Activated effector memory CD4-positive, alpha-beta T cell treated with Interleukin-2 at 50 U/mL for 16 hours (primary cell): ENCODE measurements around the gene ANKRD9.
"Not testable (repeated sequence)": the region's sequence is repeated elsewhere in the genome, so short reads cannot be mapped to it uniquely, and the experiment has no call there.

ENCODE experiments used
- DNase-seq: peaks from one replicate; pipeline ENCODE4 v3.0.0-alpha.2; 2020

ANKRD9 gene

DNA sequence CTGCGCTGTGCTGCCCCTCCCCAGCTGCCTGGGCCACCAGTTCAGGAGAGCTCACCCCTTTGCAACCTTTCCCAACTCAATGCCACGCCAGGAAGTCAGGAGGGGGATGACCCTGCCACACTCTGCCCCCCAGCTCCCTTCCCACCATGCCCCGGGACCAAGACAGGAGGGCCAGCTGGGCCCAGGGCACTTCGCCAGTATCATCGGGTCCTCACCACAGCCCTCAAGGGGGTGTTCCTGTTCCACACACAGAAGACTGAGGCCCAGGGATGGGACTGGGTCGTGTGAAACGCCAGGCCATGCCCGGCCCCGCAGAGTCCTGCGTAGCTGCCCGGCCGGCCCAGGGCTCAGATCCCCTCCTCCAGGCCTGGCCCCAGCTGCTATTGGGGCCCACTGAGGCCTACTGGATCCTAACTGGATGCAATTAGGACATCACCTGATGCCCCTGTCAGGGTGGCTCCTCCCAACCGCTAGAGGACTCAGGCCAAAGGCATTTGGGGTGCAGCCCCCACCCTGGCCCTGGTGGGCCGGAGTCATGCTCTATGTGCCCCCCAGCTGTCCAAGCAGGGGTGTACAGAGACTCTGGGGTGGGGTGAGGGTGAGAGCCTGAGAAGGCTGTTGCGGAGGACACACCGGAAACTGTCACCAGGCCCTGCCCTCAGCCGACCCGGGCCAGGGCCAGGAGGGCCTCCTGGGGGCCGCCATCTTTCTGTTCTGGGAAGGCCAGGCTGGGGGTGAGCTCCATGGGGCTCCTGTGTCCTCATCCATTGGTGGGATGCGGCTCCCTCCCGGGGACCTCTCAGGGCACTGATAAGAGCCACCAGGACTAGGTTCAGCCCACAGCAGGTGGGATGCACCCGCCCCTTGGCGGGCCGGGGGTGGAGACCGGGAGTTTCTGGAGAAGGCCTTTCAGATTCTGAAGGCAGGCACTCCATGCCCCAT, 29.3 kb upstream of the ANKRD9 start:
- no peak for DNase-seq

DNA sequence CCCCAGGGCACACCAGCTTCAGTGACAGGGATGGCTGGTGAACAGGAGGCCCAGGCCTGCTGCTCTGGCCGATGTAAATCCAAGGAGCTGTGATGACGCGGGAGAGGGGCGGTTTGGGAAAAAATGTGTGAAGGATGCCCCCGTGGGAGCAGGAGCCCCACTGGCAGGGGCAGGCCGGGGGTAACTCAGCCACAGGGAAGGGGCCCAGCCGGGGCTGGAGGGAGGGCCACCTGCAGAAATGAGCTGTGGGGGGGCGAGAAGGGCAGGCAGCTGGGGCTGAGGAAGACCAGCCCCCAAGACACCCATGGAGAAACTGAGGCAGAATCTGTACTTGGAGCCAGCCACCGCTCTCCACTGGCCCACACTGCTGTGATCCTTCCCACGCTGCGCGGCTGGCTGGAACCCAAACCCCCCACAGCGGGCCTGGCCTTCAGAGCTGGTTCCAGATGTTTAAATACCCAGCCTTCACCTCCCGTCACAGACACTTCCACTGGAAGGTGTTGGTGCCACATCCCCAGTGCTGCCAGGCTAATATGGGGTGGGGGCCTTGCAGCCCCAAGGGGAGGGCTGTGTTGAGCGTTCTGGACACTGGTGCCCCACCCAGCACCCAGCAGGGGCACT, 28.5 kb upstream of the ANKRD9 start:
- no peak for DNase-seq

DNA sequence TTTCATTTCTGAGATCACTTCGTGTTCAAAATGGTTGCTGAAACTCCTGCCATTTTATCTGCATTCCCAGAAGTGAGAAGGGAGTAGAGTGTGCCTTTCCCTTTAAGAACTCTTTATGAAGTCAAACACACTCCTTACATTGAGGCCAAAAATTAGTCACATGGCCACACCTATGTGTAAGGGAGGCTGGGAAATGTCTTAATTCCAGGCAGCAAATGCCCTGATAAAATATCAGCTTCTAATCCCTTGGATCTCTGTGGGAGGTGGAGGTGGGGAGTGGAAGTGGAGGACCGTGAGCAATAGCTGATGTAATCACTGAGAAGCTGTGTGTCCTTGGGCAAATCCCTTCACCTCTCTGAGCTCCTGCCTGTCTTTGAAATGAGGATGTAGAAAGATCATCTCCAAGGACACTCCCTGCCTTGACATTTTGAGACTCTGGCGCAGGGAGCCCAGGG, 22.7 kb upstream of the ANKRD9 start:
- DNase-seq = no peak

DNA sequence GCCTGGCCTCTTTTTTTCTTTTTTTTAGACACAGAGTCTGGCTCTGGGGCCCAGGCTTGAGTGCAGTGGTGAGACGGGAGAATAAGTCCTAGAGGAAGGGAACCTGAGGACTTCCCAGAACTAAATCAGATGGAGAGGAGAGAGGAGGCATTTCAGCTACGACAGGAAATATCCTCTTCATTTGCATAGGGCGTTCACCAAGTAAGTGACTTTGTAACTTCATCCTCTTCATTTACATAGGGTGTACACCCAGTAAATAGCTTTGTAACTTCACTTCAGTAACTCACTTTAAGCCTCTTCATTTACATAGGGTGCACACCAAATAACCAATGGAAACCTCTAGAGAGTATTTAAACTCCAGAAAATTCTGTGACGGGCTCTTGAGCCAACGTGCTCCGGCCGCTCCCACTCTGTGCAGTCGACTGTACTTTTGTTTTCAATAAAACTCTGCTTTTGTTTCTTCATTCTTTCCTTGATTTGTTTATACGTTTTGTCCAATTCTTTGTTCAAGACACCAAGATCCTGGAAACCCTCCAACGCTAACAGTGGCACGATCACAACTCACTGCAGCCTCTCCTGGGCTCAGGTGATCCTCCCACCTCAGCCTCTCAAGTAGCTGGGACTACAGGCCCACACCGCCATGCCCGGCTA, 21.4 kb upstream of the ANKRD9 start:
- no peak for DNase-seq

DNA sequence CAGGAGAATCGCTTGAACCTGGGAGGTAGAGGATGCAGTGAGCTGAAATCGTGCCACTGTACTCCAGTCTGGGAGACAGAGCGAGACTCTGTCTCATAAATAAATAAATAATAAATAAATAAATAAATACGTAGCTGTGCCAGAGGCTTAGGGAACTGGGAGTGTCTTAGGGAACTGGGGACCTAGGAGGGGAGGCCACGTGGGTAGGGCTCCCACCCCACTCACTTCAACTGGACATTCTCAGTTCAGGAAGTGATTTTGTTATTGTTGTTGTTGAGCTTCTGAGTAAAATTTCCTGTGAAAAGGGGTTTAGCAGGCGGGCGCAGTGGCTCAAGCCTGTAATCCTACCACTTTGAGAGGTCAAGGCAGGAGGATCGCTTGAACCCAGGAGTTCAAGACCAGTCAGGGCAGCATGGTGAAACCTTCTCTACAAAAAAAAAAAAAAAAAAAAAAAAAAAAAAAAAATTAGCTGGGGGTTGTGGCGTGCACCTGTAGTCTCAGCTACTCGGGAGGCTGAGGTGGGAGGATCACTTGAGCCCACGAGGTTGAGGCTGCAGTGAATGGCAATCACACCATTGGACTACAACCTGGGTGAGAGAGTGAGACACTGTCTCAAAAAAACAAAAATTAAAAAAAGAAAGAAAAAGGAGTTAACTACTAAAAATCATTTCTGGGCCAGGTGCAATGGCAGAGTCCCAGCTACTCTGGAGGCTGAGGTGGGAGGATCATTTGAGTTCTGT, 19.0 kb upstream of the ANKRD9 start:
- no peak for DNase-seq

DNA sequence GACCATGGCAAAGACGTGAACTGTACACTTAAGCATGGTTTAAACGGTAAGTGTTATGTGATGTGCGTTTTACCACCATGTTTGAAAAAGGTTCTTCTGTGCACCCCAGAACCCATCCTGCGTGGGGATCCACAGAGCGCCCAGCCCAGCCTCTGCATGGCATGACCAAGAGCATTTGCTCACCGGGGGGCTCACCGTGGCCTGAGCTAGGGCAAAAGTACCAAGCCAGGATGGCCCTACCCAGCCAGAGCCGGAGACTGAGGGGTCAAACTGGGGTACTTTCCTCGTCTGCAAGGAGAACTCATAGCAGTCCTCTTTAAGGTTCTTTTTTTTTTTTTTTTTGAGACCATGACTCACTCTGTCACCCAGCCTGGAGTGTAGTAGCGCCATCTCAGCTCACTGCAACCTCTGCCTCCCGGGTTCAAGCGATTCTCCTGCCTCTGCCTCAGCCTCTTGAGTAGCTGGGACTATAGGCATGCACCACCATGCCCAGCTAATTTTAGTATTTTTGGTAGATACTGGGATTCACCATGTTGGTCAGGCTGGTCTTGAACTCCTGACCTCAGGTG, 16.4 kb upstream of the ANKRD9 start:
- DNase-seq = no peak

DNA sequence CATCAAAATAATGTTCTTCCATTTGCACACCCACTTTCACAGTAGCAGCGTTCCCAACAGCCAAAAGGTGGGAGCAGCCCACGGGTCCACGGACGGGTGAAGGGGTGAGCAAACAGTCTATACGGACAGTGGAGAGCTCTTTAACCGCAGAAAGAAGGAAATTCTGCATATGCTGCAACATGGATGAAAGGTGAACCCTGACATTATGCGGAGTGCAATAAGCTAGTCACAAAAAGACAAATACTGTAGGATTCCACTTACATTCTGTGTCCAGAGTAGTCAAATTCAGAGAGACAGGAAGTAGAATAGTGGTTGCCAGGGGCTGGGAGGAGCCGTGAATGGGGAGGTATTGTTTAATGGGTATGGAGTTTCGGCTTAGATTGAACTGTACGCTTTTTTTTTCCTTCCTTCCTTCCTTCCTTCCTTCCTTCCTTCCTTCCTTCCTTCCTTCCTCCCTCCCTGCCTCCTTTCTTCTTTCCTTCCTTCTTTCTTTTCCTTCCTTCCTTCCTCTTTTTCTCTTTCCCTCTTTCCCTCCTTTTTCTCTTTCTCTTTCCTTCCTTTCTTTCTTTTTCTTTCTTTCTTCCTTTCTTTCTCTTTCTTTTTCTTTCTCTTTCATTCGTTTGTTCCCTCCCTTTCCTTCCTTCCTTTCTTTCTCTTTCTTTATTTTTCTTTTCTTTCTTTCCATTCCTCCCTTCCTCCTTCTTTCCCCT, 15.8 kb upstream of the ANKRD9 start:
- no peak for DNase-seq

DNA sequence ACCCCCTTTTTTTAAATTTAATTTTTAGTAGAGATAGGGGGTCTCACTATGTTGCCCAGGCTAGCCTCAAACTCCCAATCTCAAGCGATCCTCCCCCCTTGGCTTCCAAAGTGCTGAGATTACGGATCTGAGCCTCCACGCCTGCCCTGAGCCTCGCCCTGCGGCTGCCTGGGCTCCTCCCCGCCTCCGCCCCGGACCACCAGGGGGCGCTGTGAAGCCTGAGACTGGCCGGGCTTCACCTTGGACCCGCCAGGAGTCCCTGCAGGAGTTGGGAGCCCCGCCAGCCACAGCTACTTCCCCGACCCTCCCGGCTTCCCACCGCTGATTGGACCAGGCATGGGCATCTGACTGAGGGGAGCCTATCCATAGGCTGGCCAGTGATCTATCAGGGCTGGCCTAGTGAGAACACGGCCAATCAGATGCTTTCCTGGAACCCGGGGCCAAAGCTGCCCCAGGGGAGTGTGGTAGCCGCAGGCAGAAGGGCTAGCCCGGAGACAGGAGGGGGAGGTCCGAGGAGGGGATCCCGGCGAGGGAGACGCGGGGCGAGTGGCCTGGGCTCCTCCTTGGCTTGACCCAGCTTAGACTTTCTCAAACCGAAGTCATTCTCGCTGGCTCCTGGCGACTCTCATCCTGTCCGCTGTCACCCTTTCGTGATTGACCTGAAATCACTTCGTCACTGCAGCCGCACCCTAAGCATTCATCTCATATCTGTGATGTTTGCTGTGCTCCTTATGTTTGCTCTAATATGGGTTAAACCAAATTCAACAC, 15.1 kb upstream of the ANKRD9 start:
- peak; percentile 82 for DNase-seq

DNA sequence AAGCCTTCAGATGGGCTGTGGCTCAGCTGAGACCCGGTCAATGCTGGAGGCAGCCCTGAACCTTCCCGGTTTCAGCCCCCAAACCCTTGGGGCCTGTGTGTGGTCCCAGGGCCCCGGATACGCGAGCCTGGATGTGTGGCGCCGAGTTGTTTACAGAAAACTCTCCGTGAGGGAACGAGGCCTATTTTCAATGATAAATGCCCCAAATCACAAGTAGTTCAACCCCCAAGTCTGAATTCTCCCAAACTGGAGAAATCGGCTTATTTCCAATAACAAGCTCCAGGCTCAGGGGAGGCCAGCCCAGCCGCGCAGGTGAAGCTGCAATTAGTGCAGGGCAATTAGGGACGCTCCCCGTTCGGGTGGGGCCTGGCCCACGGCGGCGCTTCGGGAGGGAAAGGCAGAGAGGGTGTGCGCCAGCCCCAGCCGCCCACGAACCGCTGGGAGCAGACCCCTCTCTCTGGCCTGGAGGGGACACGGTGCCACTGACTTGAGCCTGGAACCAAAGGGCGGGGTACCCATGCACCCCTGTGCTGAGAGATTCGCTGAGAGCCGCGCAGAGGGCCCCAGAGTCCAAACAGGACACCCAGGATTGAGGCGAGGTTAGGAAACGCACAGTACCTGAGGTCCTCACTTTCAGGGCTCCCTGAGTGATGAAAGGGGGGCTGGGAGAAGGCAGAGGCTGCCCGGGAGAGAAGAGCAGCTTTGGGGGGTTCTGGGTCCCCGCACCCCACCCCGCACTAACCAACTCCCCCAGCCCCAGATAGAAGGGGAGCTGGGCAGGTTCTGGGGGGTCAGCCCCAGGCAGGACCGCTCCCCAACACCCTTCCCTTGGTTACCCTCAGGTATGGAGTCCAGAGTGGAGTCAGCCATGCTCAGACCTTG, 14.2 kb upstream of the ANKRD9 start:
- DNase-seq = no peak

DNA sequence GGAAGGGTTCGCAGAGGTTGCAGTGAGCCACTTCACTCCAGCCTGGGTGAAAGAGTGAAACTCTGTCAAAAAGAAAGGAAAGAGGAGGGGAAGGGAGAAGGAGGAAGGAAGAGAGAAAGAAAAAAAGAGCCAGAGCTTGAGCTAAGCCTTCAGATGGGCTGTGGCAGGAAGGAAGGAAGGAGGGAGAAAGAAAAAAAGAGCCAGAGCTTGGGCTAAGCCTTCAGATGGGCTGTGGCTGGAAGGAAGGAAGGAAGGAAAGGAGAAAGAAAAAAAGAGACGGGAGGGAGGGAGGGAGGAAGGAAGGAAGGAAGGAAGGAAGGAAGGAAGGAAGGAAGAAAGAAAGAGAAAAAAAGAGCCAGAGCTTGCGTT, 13.6 kb upstream of the ANKRD9 start:
- no peak for DNase-seq

DNA sequence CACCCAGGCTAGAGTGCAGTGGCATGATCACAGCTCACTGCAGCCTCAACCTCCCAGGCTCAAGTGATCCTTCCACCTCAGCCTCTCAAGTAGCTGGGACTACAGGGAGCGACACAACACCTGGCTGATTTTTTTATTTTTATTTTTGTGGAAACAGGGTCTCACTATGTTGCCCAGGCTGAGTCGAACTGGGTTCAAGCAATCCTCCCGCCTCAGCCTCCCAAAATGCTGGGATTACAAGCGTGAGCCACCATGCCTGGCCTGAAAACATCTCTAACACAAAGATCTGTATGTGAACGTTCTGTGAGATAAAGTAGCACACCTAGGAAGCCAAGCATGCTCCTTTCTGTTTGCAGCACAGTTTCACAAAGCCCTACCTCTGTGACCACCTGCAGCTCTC, 10.1 kb upstream of the ANKRD9 start:
- not testable (repeated sequence) for DNase-seq

DNA sequence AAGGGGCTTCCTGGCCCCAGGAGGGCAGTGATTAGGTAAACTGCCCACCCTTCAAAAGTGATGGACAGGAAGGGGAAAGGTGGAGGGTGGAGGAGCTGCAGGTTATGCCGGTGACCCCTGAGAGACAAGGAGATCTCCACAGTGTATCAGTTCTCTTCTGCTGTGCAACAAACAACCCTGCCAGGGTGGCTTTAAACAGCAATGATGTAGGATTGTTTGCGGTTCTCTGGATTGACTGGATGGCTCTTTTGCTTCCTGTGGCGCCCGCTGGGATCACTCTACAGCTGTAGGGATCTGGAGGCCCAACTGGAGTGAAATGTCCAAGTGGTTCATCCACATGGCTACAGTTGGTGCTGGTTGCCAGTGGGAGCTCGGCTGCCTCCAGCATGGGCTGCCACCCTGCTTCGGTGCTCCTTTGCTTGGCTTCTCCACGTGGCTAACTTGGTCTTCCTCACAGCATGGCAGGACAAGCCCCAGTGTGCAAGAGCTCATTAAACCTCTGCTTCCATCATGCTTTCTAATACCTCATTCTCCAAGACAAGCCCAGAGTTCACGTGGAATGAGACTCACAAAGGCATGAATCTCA, 8.6 kb upstream of the ANKRD9 start:
- no peak for DNase-seq

DNA sequence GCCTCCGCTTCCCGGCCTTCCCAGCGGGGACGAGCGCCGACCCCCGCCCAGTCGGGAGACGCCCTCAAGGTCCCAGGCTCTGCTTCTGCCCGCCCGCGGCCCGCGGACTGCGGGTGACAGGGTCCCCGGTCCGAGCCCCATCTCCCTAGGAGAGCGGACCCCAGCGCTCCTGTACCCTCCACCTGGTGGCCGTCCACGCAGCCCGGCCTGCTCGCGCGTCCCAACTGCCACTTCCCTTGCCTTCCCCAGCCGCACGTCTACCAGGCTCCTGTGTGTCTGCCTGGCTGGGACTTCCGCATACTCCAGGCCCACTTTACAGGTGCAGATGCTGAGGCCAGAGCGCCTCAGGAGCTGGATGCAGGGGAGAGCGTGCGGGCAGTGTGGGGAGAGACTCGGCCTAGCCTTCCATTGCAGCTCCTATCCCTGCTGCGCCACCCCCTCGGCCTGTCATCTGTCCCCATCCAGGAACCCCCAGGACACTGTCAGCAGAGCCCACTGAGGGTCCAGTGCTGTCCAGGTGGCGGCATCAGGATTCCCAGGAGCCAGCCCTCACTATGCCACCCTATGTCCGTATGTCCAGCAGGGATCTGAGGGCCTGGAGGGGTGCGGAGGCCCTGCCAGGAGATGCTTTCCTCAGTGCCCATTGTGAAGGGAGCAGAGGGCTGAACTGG, 8.0 kb upstream of the ANKRD9 start:
- DNase-seq = no peak

DNA sequence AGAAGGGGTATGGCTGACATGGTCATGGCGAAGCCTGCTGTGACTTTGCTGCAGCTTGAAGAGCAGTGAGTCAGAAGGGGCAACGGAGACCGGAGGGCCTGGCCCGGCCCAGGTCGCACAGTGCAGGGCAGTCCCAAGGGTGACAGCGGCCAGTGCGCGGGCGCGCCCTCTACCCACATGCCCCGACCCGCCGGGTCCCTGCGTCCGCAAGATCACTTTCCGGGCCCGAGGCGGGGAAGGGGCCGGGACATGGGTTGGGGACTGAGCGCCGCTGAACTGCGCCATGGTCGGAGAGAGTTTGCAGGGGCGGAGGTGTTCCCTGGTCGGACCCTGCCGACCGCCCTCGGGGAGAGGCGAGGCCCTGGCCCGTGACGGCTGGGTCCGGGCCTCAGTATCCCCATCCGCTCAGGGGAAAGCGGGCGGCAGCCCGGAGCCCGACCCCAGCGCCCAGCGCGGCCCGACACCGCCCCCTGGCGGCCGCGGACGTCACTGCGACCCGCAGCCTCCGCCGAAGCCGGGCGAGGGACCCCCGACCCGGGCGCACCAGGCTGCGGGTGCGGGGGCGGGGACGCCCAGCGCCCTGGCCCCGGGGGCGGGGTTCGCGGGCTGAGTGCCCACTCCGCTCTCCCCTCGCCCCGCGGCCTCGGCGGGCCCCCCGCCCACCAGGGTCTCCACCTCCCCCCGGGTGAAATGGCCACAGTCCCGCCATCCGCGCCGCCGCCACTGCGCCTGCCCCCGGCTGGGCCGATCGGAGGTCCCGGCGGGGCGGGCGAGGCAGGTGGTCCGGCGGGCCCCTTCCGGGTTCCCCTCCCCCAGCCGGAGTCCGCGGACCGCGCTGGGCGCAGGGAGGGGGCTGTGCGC, 7.2 kb upstream of the ANKRD9 start:
- peak; percentile 48 for DNase-seq

DNA sequence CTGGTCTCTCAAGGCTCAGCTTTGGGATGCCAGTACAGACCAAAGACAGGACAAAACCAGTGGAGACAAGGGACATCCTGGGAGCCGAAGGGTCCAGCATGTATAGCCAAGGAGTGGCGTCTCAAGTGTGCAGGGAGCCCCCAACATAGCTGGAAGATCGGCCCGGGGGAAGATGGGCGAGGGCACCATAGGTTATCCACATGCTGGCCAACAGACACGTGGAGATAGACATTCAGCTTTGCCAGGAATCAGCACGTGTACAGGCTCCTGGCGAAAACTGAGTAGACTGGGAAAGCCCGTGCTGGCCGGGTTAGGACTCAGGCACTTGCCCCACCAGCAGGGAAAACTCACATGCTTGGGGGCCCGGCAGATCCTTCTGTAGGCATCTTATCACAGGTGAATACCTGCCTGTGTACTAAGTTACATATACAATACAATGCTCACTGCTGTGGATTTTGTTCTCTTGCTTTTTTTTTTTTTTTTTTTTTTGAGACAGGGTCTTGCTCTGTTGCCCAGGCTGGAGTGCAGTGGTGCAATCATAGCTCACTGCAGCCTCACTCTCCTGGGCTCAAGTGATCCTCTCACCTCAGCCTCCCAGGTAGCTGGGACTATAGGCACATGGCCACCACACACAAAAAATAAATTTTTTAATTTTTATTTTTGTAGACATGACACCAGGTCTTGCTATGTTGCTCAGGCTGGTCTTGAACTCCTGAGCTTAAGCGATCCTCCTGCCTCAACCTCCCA, 5.6 kb upstream of the ANKRD9 start:
- no peak for DNase-seq

DNA sequence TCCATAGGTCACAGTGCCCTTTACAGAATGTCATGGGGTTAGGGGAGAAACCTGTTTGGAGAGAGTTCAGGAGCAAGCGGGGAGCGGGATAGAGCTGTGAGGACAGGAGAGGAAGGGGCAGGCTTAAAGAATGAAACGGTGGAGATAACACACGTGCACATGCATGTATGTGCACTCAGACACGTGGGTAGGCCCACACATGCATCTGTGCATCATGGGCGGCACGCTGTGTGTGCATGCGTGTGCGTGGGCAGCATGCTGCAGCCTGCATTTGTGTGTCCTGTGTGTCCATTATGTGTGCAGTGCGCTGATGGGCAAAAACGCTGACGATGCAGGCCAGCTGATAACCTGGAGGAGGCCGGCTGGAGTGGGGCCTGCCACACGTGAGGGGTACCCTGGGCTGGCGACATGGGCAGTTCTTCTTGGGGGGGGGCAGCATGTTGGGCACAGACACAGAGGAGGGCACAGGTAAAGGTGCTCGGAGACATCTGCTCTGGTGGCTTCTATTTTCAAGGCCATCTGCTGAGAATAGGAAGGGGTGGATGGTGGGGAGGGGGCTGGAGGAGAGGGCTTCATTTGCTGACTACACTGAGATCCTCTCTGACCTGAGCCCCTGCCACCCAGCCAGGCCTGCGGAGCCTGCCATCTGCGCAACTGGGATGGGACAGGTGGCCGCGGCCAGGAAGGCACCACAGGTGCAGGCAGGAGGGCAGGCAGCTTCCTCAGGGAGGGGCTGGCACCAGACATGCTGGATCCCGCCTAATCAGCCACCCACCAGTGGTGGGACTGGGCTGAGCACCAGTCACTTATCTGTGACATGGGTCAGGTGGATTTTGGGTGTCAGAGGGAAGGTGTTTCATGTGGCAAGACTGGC, 4.6 kb upstream of the ANKRD9 start:
- DNase-seq = no peak
